ENCODE measurements around the gene ABCC6.

- TF ChIP-seq CTCF (IDR thresholded peaks at IDR 0.05): peak in 1 of 4 donors; percentile 11
- no peak for TF ChIP-seq POLR2A (IDR thresholded peaks at IDR 0.05)
Measured at GRCh38 chr16:16183562-16183961, 39.7 kb downstream of the ABCC6 start.
